ENCODE data around the gene CREG1. TPM values are rescaled to one million over a fixed set of nuclear protein-coding genes. Genes with fewer than 3 reads are reported as not detected.
A peak's percentile ranks its signal among the peaks of the same experiment; 100 is the strongest.

Gene CREG1
- total RNA-seq: 100 to 1,000 TPM; 154 to 191 (median 164) TPM

DNA sequence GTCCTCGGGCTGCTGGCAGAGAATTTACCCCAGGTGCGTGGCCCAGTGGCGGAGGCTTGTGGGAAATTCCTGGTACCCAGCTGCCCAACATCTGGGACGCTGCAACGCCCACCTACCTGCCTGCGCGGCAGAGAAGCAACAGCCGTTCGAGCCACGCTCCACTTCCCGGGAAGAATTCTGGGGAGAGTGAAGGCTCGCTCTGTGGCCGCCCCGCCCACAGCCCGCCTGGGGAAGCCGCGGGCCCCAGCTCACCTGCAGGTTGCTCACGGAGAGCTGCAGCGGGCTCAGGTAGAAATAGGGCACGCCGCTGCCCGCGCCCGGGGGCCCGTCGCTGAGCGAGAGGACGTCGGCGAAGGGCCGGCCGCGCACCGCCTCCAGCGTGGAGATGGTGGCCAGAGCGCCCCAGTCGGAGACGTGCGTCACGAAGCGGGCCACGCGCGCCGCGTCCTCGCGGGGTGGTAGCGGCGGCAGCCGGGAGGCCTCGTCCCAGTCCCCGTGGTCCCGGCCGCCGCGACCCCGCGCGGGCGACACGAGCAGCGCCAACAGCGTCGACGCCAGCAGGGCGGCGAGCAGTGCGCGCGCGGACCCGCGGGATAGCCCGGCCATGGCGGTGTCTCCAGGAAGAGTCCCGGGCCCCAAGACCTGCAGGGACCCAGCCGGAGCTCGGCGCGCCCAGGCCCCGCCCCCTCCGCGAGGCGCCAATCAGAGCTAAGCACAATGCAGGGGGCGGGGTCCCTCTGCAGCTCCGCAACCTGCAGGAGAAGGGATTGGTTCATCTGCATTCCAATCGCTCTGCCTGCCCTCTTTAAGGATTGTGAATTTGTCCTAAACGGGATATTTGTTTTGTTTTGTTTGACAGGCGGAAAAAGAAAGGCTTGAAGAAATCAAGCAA lies at the start of gene CREG1:
Gene CREG1 (minus strand): TSS at position 627 of the 892 bp plus-strand sequence.
- peak; percentile 84 to 91 for DNase-seq (ENCODE audit: low spot score in 2 of 2)
- Histone ChIP-seq H3K4me1 (peaks cover 0 to 38% (median 9%) of the 10 kb centered on the region in 4 donors), H3K4me3 (peak within 1 kb of the TSS; percentile 61 to 90 (median 72)), H3K27ac (peak within 1 kb of the TSS; percentile 65 to 89 (median 85)), H3K27me3 (no peaks in the 10 kb centered on the region), H3K9me3 (no peaks in the 10 kb centered on the region), H3K36me3 (no peaks in the 10 kb centered on the region)
- WGBS, 2 donors: 2% methylated on average over 50 to 66 of the region's 90 CpGs
- TF ChIP-seq, protein P1, sequence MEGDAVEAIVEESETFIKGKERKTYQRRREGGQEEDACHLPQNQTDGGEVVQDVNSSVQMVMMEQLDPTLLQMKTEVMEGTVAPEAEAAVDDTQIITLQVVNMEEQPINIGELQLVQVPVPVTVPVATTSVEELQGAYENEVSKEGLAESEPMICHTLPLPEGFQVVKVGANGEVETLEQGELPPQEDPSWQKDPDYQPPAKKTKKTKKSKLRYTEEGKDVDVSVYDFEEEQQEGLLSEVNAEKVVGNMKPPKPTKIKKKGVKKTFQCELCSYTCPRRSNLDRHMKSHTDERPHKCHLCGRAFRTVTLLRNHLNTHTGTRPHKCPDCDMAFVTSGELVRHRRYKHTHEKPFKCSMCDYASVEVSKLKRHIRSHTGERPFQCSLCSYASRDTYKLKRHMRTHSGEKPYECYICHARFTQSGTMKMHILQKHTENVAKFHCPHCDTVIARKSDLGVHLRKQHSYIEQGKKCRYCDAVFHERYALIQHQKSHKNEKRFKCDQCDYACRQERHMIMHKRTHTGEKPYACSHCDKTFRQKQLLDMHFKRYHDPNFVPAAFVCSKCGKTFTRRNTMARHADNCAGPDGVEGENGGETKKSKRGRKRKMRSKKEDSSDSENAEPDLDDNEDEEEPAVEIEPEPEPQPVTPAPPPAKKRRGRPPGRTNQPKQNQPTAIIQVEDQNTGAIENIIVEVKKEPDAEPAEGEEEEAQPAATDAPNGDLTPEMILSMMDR (IDR thresholded peaks at IDR 0.05): peak in 3 of 5 experiments; percentile 12 to 52 (median 49)
- TF ChIP-seq EP300 (IDR thresholded peaks at IDR 0.05): peak in 1 of 2 donors; percentile 82
- TF ChIP-seq POLR2A (IDR thresholded peaks at IDR 0.05): peak; percentile 81 to 93

DNA sequence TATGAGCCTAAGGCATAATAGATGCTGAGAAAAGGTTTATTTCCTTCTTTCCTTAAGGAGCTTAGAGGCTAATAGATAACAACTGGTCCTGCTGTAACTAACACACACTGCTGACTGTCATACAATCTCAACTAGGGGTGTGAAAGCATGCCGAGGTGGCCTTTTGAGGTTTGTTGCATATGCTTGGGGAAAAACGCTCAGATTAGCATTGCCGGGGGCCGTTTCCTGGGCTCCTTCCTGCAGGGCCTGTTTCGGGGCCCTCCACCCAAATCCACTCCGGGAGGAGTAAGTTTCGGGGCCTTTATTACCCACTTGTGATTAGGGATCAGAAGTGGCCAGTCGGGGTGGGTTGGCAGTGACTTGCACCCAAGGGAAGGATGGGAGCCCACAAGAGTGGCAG lies 49.3 kb upstream of the CREG1 start:
- Histone ChIP-seq H3K4me1 (peaks cover 0 to 28% (median 19%) of the 10 kb centered on the region in 4 donors), H3K27me3 (no peaks in the 10 kb centered on the region), H3K9me3 (peaks cover 0 to 15% (median 2%) of the 10 kb centered on the region in 4 donors), H3K27ac (no peak overlapping the region), H3K4me3 (no peak overlapping the region), H3K36me3 (no peaks in the 10 kb centered on the region)
- WGBS, 2 donors: 83% methylated on average over 8 of the region's 8 CpGs
- DNase-seq (ENCODE audit: low spot score in 2 of 2): no peak
- no peak for TF ChIP-seq EP300 (IDR thresholded peaks at IDR 0.05)
- TF ChIP-seq, protein P1 (IDR thresholded peaks at IDR 0.05): no peak
- TF ChIP-seq POLR2A (IDR thresholded peaks at IDR 0.05): no peak

DNA sequence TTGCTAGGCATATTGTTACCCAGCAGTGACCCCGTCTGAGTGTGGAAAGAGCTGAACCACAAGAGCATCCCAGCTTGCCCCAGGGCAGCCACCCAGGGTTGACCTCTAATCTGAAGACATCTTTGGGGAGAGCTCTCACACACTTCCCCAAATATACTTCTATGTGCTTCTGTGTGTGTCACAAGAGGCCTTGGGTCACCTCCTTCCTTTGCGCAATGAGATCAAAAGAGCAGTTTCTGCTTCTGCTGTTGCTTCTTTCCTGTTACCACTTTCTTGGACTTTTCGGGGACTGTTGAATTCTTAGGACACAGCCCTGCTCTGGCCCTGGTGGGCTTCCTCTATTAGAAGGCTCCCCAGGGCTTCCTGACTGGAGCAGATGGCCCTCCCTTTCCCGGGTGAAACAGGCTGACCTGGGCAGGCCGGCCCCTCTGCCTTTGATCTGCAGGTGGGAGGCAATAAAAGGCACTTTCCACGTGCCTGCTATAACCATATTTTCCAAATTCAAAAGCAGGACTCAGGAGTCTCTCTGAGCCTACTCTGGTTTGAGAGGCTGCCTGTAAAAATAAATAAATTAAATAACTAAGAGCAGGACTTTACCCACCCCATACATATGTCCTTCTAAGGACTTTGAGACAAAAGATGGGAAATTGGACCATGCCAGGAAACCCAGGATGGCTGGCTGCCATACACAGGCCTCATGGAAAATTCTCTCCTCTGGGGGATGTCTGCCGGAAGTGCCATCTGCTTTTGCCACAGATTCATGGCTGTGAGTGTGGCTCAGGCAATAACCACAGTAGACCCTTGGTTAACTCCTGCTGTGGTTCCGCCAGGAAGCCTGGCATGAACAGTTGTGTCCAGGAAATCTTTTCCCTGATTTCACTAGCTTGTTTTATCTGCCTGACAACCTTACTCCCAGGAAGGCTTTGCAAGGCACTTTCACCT lies 48.2 kb upstream of the CREG1 start:
- no peaks in the 10 kb centered on the region for H3K27me3 ChIP-seq
- H3K36me3 ChIP-seq: no peaks in the 10 kb centered on the region
- WGBS, 2 donors: 50 to 58% methylated on average over 8 of the region's 8 CpGs
- peaks cover 0 to 4% (median 0%) of the 10 kb centered on the region in 4 donors for H3K9me3 ChIP-seq
- peaks cover 0 to 28% (median 19%) of the 10 kb centered on the region in 4 donors for H3K4me1 ChIP-seq
- no peak for TF ChIP-seq POLR2A (IDR thresholded peaks at IDR 0.05)
- peak in 1 of 2 donors; percentile 90 for TF ChIP-seq EP300 (IDR thresholded peaks at IDR 0.05)
- TF ChIP-seq, protein P1 (IDR thresholded peaks at IDR 0.05): no peak
- DNase-seq (ENCODE audit: low spot score in 2 of 2): peak; percentile 22 to 73
- peak overlapping the region in 3 of 4 donors; percentile 46 to 60 (median 59) for H3K27ac ChIP-seq
- no peak overlapping the region for H3K4me3 ChIP-seq

DNA sequence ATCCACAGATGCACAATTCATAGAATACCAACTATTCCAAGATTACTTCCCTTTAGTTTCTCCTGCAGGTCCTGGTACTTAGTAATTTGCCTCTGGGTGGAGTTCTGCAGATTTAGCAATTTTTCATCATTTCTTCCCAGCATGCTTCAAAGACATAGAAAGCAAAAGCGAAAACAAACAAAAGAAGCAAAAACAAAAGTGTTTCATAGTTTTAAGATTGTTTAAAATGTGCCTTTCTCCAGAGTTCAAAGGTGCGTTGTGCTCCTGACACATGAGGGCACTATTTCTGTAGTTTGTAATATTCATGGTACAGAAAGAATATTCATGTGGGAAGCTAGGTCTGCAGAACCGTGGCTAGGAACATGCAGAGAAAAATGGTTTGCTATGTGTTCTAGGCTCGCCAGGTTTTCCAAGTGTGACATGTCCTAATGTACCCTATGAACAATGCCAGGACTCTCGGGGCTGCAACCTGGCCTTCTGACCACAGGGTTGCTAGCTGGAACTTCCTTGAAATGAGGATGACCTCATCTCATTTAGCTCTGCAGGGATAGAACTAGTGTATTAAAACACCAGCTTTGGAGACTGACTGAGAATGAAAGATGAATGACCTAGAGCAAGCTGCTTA lies 46.5 kb upstream of the CREG1 start:
- no peak overlapping the region for H3K4me3 ChIP-seq
- TF ChIP-seq EP300 (IDR thresholded peaks at IDR 0.05) (peak in 1 of 2 donors; percentile 38), POLR2A (IDR thresholded peaks at IDR 0.05) (no peak)
- TF ChIP-seq, protein P1 (IDR thresholded peaks at IDR 0.05): peak; percentile 19 to 68 (median 39)
- H3K27ac ChIP-seq: no peak overlapping the region
- 13 to 16% methylated on average over 5 of the region's 5 CpGs for WGBS, 2 donors
- DNase-seq (ENCODE audit: low spot score in 2 of 2): peak in 1 of 2 donors; percentile 28
- H3K36me3 ChIP-seq: no peaks in the 10 kb centered on the region
- no peaks in the 10 kb centered on the region for H3K9me3 ChIP-seq
- H3K4me1 ChIP-seq: peaks cover 0 to 28% (median 19%) of the 10 kb centered on the region in 4 donors
- H3K27me3 ChIP-seq: no peaks in the 10 kb centered on the region
